Muscle layer of duodenum (tissue), 2 donors: ENCODE data around the gene TRAPPC12.

Experiments used
- H3K27ac ChIP-seq: one replicate; pipeline ENCODE4 v1.7.0; 2013; ENCODE audit warnings: mild to moderate bottlenecking, low read length
- H3K27me3 ChIP-seq: one replicate; pipeline ENCODE4 v1.7.0; 2013; ENCODE audit warnings: low read depth, mild to moderate bottlenecking, control low read depth, low read length
- H3K36me3 ChIP-seq, 2 donors: one replicate each; pipeline ENCODE4 v1.7.0; 2013; ENCODE audit warnings: low read length in 2 of 2, control low read depth in 1 of 2, mild to moderate bottlenecking in 1 of 2; ENCODE audit not compliant: insufficient read depth in 2 of 2, control insufficient read depth in 1 of 2
- H3K4me1 ChIP-seq, 2 donors: one replicate each; pipeline ENCODE4 v1.7.0; 2013; ENCODE audit warnings: low read length in 2 of 2, mild to moderate bottlenecking in 2 of 2, control low read depth in 1 of 2, moderate library complexity in 1 of 2; ENCODE audit not compliant: insufficient read depth in 2 of 2, control insufficient read depth in 1 of 2
- H3K4me3 ChIP-seq, 2 donors: one replicate each; pipeline ENCODE4 v1.7.0; 2013; ENCODE audit warnings: low read length in 2 of 2, low read depth in 1 of 2, mild to moderate bottlenecking in 1 of 2
- H3K9me3 ChIP-seq, 2 donors: one replicate each; pipeline ENCODE4 v1.7.0; 2013; ENCODE audit warnings: low read length in 2 of 2, control low read depth in 1 of 2, mild to moderate bottlenecking in 1 of 2; ENCODE audit not compliant: control insufficient read depth in 1 of 2
- donor health status: healthy.

TRAPPC12 gene

DNA sequence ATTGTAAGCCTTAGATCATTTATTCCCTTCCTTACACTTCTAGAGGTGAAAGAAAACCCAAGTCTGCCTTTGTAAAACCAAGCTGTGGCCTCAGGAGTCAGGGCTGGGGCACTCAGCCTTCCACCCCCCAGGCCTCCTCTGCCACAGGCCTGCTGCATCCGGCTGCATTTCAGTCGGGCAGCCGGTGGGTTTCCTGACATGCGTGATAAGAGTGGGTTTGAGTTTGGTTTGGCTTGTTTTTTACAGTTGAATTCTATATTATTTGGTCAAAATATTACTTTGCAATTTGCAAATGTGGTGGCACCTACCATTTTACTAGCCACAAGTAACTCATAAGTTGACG lies 97.5 kb downstream of the TRAPPC12 start:
- Histone ChIP-seq H3K9me3 (no peaks in the 10 kb centered on the region), H3K27ac (no peak overlapping the region), H3K36me3 (peaks cover 21 to 63% of the 10 kb centered on the region in 2 donors), H3K4me1 (no peaks in the 10 kb centered on the region), H3K4me3 (no peak overlapping the region), H3K27me3 (no peaks in the 10 kb centered on the region)

DNA sequence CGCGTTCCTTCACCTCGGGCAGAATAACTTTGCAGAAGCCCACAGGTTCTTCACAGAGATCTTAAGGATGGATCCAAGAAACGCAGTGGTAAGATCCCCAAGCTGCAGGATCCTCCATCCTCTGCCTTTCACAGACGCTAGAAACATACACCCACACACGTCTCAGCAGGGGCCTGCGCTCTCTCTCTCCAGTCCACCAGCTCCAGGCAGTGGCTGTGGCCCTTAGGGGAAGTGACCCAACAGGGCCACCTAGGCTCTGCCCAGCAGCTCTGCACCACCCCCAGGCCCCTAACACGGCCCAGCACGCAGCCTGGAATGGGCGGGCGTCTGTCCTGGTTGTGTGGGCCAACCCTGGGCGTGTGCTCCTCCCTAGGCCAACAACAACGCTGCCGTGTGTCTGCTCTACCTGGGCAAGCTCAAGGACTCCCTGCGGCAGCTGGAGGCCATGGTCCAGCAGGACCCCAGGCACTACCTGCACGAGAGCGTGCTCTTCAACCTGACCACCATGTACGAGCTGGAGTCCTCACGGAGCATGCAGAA lies 99.4 kb downstream of the TRAPPC12 start:
- H3K9me3 ChIP-seq, result no peaks in the 10 kb centered on the region
- H3K27me3 ChIP-seq, result no peaks in the 10 kb centered on the region
- peaks cover 14 to 61% of the 10 kb centered on the region in 2 donors for H3K36me3 ChIP-seq
- H3K27ac ChIP-seq, result no peak overlapping the region
- no peak overlapping the region for H3K4me3 ChIP-seq
- H3K4me1 ChIP-seq, result no peaks in the 10 kb centered on the region

DNA sequence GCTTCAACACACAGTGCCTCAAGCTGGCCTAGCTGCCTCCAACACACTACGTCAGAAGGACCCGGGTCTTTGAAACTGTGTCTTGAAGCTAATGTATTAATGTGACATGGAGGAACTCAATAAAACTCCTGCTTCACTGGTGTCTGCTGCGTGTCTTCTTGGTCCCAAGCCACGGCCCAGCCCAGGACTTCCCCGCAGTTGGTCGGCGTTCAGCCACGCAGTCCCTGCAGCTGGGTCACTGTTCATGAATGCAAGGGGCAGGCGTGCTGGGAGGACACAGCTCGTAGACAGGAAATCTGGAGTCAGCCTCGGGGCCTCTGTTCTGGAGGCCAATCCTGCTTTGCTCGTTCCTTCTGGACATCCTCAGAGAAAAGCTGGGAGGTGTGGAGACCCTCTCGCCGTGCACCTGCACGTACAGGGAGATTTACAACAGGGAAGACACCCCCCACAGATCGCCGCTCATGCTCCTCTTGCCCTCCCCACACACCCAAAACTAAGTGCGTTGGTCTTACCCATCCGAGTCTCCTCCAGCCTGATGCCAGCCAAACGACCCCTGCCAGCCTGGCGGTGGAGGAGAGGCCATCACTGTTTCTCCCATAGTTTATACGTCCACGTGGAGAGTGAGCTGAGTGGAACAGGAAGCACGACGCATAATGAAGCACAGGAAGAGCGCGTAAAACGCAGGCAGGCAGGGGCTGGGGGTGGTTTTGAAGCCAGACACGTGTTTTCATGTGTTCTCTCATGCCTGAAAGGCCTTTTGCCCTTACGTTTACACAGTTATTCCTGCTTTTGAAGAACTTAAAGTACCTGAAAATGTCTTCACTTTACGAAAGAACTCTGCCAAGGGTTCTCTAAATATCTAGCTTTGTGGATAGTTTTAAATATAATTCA lies 100.2 kb downstream of the TRAPPC12 start:
- H3K4me3 ChIP-seq, result no peak overlapping the region
- no peak overlapping the region for H3K27ac ChIP-seq
- no peaks in the 10 kb centered on the region for H3K27me3 ChIP-seq
- H3K9me3 ChIP-seq, result no peaks in the 10 kb centered on the region
- H3K36me3 ChIP-seq, result peaks cover 14 to 56% of the 10 kb centered on the region in 2 donors
- no peaks in the 10 kb centered on the region for H3K4me1 ChIP-seq

DNA sequence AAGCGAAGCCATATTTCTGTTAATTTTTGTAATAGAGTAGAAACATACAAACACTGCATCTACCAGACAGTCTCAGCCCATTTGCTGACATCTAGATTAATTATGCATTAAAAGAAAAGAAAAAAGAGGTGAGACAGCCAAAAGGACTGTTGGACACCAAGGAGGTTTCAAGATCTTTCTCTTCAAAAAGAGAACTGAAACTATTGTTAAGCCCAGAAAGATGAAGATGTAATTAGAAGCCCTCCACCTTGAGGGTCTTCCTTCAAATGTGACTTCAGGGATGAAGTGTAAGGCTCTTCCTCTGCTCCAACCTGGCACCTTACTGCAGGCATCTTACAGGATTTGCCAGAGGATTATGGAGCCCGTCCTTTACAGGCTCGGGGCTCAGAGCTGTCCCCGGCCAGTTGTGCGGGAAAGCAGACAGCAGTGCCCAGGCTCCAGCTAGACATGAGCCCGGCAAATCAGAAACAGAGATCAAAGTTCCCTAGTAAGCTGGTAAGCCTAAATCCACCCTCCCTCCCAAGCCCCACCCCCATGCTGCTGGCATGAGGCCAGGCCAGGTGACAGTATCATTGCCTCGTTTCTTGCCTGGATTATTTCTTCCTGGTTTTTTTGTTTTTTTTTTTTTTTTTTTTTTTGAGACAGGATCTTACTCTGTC lies 101.0 kb downstream of the TRAPPC12 start:
- Histone ChIP-seq H3K9me3 (no peaks in the 10 kb centered on the region), H3K4me1 (no peaks in the 10 kb centered on the region), H3K4me3 (no peak overlapping the region), H3K36me3 (peaks cover 14 to 56% of the 10 kb centered on the region in 2 donors), H3K27ac (no peak overlapping the region), H3K27me3 (no peaks in the 10 kb centered on the region)

DNA sequence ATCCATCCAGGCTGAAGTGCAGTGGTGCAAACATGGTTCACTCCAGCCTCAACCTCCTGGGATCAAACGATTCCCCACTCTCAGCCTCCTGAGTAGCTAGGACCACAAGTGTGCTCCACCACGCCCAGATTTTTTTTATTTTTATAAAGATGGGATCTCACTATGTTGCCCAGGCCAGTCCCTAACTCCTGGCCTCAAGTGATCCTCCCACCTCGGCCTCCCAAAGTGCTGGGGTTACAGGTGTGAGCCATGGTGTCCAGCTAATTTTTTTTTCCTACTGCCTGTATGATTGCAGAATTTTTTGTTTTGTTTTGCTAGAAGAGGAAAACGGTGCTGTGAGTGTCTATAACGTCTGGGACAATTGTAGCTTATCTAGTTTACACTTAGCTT lies 101.5 kb downstream of the TRAPPC12 start:
- H3K9me3 ChIP-seq, result no peaks in the 10 kb centered on the region
- H3K4me3 ChIP-seq, result no peak overlapping the region
- H3K36me3 ChIP-seq, result peaks cover 12 to 56% of the 10 kb centered on the region in 2 donors
- no peaks in the 10 kb centered on the region for H3K4me1 ChIP-seq
- H3K27me3 ChIP-seq, result no peaks in the 10 kb centered on the region
- H3K27ac ChIP-seq, result no peak overlapping the region

DNA sequence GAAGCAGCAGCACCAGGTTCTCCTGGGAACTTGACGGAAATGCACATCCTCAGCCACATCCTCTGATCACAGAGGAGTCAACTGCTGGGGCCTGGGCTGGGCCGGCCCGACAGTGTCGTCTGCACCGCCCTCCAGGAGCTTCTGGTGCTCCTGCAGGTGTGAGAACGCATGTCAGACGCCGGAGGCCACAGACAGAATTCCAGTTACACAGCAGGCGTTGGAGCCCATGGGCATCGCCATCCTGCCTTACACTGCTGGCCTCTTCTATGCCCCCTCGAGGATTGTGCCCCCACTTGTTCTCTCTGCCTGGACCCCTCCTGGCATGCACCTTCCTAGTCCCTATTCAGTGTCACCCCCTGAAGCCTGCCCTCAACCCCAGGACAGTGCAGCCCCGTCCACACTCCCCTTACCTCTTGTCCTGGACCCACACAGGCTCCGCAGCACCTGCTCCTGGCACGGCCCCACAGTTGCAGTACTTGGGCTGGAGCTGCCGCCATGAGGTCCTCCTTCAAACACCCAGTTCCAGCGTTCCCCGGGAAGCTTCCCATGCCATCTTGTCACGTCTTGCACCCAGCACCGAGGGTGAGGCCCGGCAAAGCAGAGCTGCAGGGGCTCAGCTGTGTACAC lies 102.4 kb downstream of the TRAPPC12 start:
- H3K27me3 ChIP-seq, result no peaks in the 10 kb centered on the region
- H3K27ac ChIP-seq, result no peak overlapping the region
- H3K36me3 ChIP-seq, result peaks cover 4 to 53% of the 10 kb centered on the region in 2 donors
- no peaks in the 10 kb centered on the region for H3K9me3 ChIP-seq
- no peak overlapping the region for H3K4me3 ChIP-seq
- no peaks in the 10 kb centered on the region for H3K4me1 ChIP-seq

DNA sequence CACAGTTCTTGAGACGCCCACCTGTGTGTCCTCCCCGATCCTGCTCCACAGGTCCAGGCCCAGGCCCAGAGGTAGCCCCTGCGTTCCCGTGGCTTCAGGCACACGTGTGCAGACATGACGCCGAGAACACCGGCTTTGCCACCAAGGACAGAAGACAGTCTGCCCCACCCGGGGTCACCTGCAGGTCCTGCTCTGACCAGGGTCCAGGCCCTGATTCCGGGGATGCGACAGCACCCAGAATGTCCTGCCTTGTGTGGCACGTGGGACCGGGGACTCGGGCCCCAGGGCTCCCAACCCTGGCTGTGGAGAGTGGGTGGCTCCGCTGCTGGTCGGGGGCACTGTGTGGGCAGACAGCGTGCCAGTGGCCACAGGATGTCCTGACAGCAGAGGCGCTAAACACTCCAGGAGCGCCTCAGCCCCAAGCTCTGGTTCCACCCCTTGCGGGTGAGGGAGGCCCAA lies 102.9 kb downstream of the TRAPPC12 start:
- Histone ChIP-seq H3K9me3 (no peaks in the 10 kb centered on the region), H3K4me1 (no peaks in the 10 kb centered on the region), H3K27me3 (no peaks in the 10 kb centered on the region), H3K4me3 (no peak overlapping the region), H3K36me3 (peaks cover 4 to 52% of the 10 kb centered on the region in 2 donors), H3K27ac (no peak overlapping the region)

DNA sequence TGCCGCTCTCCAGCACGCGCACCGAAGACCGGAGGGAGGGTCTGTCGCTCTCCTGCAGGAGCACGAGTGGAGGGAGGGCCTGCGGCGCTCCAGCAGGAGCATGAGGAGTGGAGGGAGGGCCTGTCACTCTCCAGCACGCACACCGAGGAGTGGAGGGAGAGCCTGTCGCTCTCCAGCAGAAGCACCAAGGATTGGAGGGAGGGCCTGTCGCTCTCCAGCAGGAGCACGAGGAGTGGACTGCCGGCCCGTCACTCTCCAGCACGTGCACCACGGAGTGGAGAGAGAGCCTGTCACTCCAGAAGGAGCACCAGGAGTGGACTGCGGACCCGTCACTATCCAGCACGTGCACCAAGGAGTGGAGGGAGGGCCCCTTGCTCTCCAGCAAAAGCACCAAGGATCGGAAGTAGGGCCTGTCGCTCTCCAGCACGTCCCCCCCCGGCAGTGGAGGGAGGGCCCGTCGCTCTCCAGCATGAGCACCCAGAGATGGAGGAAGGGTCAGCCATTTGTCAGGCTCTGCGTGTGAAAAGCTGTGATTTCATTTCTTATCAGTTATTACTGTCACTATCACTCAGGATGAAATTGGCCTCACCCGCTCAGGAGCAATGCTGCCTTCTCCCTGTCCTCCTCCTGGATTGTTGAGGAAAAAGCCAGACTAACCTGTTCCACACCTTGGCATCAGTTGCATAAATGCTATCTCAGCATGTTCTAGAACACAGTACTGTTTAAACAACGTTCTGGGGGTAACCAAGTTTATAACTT lies 103.9 kb downstream of the TRAPPC12 start:
- Histone ChIP-seq H3K4me3 (no peak overlapping the region), H3K27me3 (no peaks in the 10 kb centered on the region), H3K27ac (no peak overlapping the region), H3K36me3 (peaks cover 4 to 46% of the 10 kb centered on the region in 2 donors), H3K4me1 (no peaks in the 10 kb centered on the region), H3K9me3 (no peaks in the 10 kb centered on the region)

DNA sequence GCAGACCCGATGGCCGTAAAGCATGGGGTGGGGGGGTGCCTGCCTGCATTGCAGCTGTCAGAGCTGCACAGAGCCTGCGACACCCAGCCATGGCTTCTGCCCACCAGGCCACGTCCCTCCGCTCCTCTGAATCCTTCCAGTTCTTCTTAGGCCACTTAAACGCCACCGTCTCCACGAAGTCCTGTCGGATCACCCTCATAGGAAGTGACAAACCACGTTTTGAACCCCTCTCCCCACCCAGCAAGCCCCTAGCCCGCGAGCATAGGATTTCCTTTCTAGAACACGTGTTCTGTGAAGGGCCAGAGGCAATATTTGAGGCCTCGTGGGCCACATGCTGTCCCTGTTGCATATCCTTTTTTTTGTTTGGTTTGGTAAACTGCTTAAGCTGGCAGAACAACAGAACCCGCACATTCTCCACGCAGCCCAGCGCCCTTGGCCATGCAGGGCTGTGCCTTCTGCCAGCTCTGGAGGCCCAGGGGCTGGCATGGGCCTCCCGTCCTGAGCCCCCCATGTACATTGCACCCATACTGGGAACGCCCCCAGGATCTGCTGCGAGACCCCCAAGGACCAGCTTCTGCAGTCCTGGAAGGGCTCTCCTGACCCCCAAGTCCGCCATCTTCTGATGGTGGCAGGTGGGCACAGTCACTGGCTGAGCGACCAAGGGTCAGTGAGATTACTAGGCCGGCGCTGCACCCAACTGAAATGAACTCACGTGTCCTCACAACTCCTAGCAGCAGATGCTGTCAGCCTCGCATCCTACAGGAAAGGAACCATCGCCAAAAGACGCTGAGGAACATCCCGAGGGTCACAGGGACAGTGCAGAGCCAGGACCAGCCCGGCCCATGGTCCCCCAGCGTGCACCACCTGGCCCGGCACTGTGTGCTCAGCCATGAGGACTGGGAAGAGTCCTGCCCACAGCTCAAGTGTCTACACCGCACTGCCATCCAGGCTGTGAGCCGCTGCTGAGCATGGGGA lies 104.8 kb downstream of the TRAPPC12 start:
- H3K4me1 ChIP-seq, result no peaks in the 10 kb centered on the region
- peaks cover under 1 to 38% of the 10 kb centered on the region in 2 donors for H3K36me3 ChIP-seq
- no peak overlapping the region for H3K27ac ChIP-seq
- H3K4me3 ChIP-seq, result no peak overlapping the region
- no peaks in the 10 kb centered on the region for H3K9me3 ChIP-seq
- no peaks in the 10 kb centered on the region for H3K27me3 ChIP-seq

DNA sequence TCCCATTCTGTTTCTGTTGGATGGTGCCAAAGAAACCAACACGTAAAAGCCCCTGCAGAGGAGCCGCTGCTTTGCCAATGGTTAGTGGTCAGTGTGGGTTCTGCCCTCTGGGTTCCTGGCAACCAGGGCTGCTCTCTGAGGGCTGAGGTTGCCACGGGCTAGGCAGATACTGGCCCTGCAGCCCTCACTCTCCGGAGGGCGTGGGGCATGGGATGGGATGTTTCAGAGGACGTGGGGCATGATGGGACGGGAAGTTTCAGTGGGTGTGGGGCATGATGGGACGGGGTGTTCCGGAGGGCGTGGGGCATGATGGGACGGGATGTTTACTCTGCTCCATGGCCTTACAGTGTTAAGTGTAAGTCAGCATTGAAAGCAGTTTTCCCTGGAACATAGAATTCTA lies 105.7 kb downstream of the TRAPPC12 start:
- no peaks in the 10 kb centered on the region for H3K9me3 ChIP-seq
- H3K36me3 ChIP-seq, result peaks cover 0 to 29% of the 10 kb centered on the region in 2 donors
- no peak overlapping the region for H3K27ac ChIP-seq
- no peak overlapping the region for H3K4me3 ChIP-seq
- H3K27me3 ChIP-seq, result no peaks in the 10 kb centered on the region
- no peaks in the 10 kb centered on the region for H3K4me1 ChIP-seq
